IMR-90 (cell line): ENCODE data around the gene PPM1A. TPM values are rescaled to one million over a fixed set of nuclear protein-coding genes. Genes with fewer than 3 reads are reported as not detected.

Experiments
- ATAC-seq: fragments of 200-7000 bp; cut with Tn5 transposase; 2 replicates; pipeline ENCODE4 v1.9.1; 2020; ENCODE audit warnings: low read depth, mild to moderate bottlenecking, moderate library complexity
- BruUV-seq: library from RNA; stranded (reverse); fragments of 400-500 nt; replicated peaks from 2 replicates; lab custom pipeline; 2021; lab: Mats Ljungman, UMichigan
- CTCF ChIA-PET: fragments of 300-600 bp; formaldehyde crosslinking; extraction: SDS; loops from one replicate; lab custom pipeline; 2021; ENCODE audit warnings: antibody characterized with exemption; lab: Yijun Ruan, JAX
- POLR2A ChIA-PET: fragments of 300-600 bp; sonication (Branson Sonifier 250); formaldehyde crosslinking; loops from one replicate; lab custom pipeline; 2022; ENCODE audit warnings: antibody characterized with exemption; ENCODE audit not compliant: unreplicated experiment; lab: Charles Lee
- DNase-seq: peaks from one replicate; pipeline ENCODE4 v3.0.0; 2013
- H2AFZ ChIP-seq: replicated peaks from 2 replicates; pipeline ENCODE3; 2013; ENCODE audit warnings: low read length, mild to moderate bottlenecking; ENCODE audit not compliant: poor library complexity
- H2AK5ac ChIP-seq: 2 replicates; pipeline ENCODE4 v1.6.1; 2013; ENCODE audit warnings: low read depth, low read length, inconsistent platforms
- H2AK9ac ChIP-seq: replicated peaks from 2 replicates; pipeline ENCODE3; 2013; ENCODE audit warnings: mild to moderate bottlenecking, low read depth, low read length, moderate library complexity; ENCODE audit not compliant: poor library complexity
- H2BK120ac ChIP-seq: 2 replicates; pipeline ENCODE4 v1.6.1; 2013; ENCODE audit warnings: low read depth, low read length, inconsistent platforms
- H2BK15ac ChIP-seq: 3 replicates; pipeline ENCODE4 v1.6.1; 2013; ENCODE audit warnings: low read depth, low read length, inconsistent platforms
- H2BK20ac ChIP-seq: 2 replicates; pipeline ENCODE4 v1.6.1; 2013; ENCODE audit warnings: low read depth, mild to moderate bottlenecking, inconsistent platforms, low read length, moderate library complexity
- H2BK5ac ChIP-seq: 2 replicates; pipeline ENCODE4 v1.6.1; 2013; ENCODE audit warnings: mild to moderate bottlenecking, low read depth, low read length, inconsistent platforms; ENCODE audit not compliant: poor library complexity, severe bottlenecking
- H3K14ac ChIP-seq: replicated peaks from 2 replicates; pipeline ENCODE4 v1.6.1; 2013; ENCODE audit warnings: low read depth, low read length, inconsistent platforms
- H3K18ac ChIP-seq: 2 replicates; pipeline ENCODE4 v1.6.1; 2013; ENCODE audit warnings: low read depth, low read length, control low read depth
- H3K23ac ChIP-seq: 2 replicates; pipeline ENCODE4 v1.6.1; 2013; ENCODE audit warnings: low read depth, low read length, inconsistent platforms
- H3K27ac ChIP-seq: 2 replicates; pipeline ENCODE4 v1.5.1; 2013; ENCODE audit warnings: mild to moderate bottlenecking, control low read depth, low read length; ENCODE audit not compliant: insufficient read depth
- H3K27me3 ChIP-seq: 2 replicates; pipeline ENCODE4 v1.6.1; 2013; ENCODE audit warnings: low read length; ENCODE audit not compliant: control insufficient read depth, insufficient read depth
- H3K36me3 ChIP-seq: 2 replicates; pipeline ENCODE4 v1.6.1; 2013; ENCODE audit warnings: low read length, mixed read lengths; ENCODE audit not compliant: control insufficient read depth, insufficient read depth
- H3K4ac ChIP-seq: 2 replicates; pipeline ENCODE4 v1.6.1; 2013; ENCODE audit warnings: low read depth, low read length, inconsistent platforms
- H3K4me1 ChIP-seq: 2 replicates; pipeline ENCODE4 v1.6.1; 2013; ENCODE audit warnings: low read length, mixed read lengths; ENCODE audit not compliant: control insufficient read depth, insufficient read depth
- H3K4me2 ChIP-seq: 2 replicates; pipeline ENCODE4 v1.6.1; 2013; ENCODE audit warnings: low read depth, mild to moderate bottlenecking, control low read depth, low read length, moderate library complexity
- H3K4me3 ChIP-seq: 2 replicates; pipeline ENCODE4 v1.5.1; 2013; ENCODE audit warnings: low read depth, mild to moderate bottlenecking, control low read depth, low read length, moderate library complexity; ENCODE audit not compliant: insufficient read depth
- H3K56ac ChIP-seq: 2 replicates; pipeline ENCODE4 v1.6.1; 2013; ENCODE audit warnings: low read length, inconsistent platforms; ENCODE audit not compliant: insufficient read depth; ENCODE audit errors: extremely low read depth
- H3K79me1 ChIP-seq, 2 experiments: 2 replicates each; pipeline ENCODE4 v1.6.1; 2013; ENCODE audit warnings: low read length in 2 of 2, inconsistent platforms in 1 of 2, low read depth in 1 of 2
- H3K9ac ChIP-seq: 2 replicates; pipeline ENCODE4 v1.6.1; 2013; ENCODE audit warnings: low read depth, low read length, control low read depth
- H3K9me1 ChIP-seq: 2 replicates; pipeline ENCODE4 v1.6.1; 2013; ENCODE audit warnings: low read length, inconsistent platforms; ENCODE audit not compliant: insufficient read depth
- H3K9me3 ChIP-seq: 2 replicates; pipeline ENCODE4 v1.6.1; 2013; ENCODE audit warnings: low read length; ENCODE audit not compliant: control insufficient read depth, insufficient read depth
- H4K20me1 ChIP-seq: 2 replicates; pipeline ENCODE4 v1.6.1; 2013; ENCODE audit warnings: low read length, inconsistent platforms; ENCODE audit not compliant: insufficient read depth
- H4K5ac ChIP-seq: 2 replicates; pipeline ENCODE4 v1.6.1; 2013; ENCODE audit warnings: mild to moderate bottlenecking, low read depth, low read length, control low read depth
- H4K8ac ChIP-seq, 2 experiments: 2 replicates each; pipeline ENCODE4 v1.6.1; 2013; ENCODE audit warnings: low read depth in 2 of 2, low read length in 2 of 2, control low read depth in 1 of 2, inconsistent platforms in 1 of 2
- H4K91ac ChIP-seq: 2 replicates; pipeline ENCODE4 v1.6.1; 2013; ENCODE audit warnings: low read depth, low read length, inconsistent platforms; ENCODE audit not compliant: insufficient read depth
- BHLHE40 ChIP-seq: fragments of 150-350 bp; IDR thresholded peaks from 2 replicates; pipeline ENCODE4 v1.6.1; 2016; ENCODE audit warnings: mild to moderate bottlenecking, low read depth, low read length
- CEBPB ChIP-seq: IDR thresholded peaks from 2 replicates; pipeline ENCODE4 v1.6.1; 2012; ENCODE audit warnings: low read depth, low read length, improper control_type of control experiment
- CHD1 ChIP-seq: IDR thresholded peaks from 2 replicates; pipeline ENCODE4 v1.6.1; 2012; ENCODE audit warnings: low read depth, low read length, improper control_type of control experiment
- MAFK ChIP-seq: IDR thresholded peaks from 2 replicates; pipeline ENCODE4 v1.6.1; 2012; ENCODE audit warnings: low read depth, low read length, improper control_type of control experiment
- MAZ ChIP-seq: IDR thresholded peaks from 2 replicates; pipeline ENCODE4 v1.6.1; 2012; ENCODE audit warnings: low read depth, mild to moderate bottlenecking, low read length, improper control_type of control experiment, moderate library complexity, borderline replicate concordance
- NFE2L2 ChIP-seq: fragments of 150-350 bp; IDR thresholded peaks from 2 replicates; pipeline ENCODE4 v1.6.1; 2016; ENCODE audit warnings: low read depth, mild to moderate bottlenecking, low read length
- RCOR1 ChIP-seq: IDR thresholded peaks from 2 replicates; pipeline ENCODE4 v1.6.1; 2012; ENCODE audit warnings: mild to moderate bottlenecking, low read length, improper control_type of control experiment; ENCODE audit not compliant: insufficient replicate concordance
- RFX5 ChIP-seq: IDR thresholded peaks from 2 replicates; pipeline ENCODE4 v1.8.0; 2012; ENCODE audit warnings: low read depth, mild to moderate bottlenecking, low read length, moderate library complexity
- dilution Hi-C: fragments of 300-500 bp; cut with HindIII; formaldehyde crosslinking; loops from one replicate; pipeline ENCODE4 v1.14.3; 2018; ENCODE audit warnings: low sequenced_read_pairs; ENCODE audit not compliant: unreplicated experiment
- in situ Hi-C: fragments of 300-500 bp; cut with MboI; formaldehyde crosslinking; loops from 3 replicates; pipeline ENCODE4 v1.14.3; 2019; ENCODE audit warnings: low sequenced_read_pairs, inconsistent platforms, mixed read lengths
- intact Hi-C: fragments of 100-400 bp; cut with micrococcal nuclease; formaldehyde crosslinking; loops from 2 replicates; pipeline ENCODE4 v1.10.0; 2022
- polyA plus RNA-seq, 3 experiments: library from polyadenylated mRNA; depleted of rRNA; stranded (reverse); fragments of >200 nt; gene quantifications; 2 replicates each; pipeline ENCODE4 v1.2.3, GENCODE V29; 2012; ENCODE audit warnings: low replicate concordance in 1 of 3
- total RNA-seq: library from RNA; depleted of rRNA; stranded (reverse); fragments of >200 nt; gene quantifications from 2 replicates; pipeline ENCODE4 v1.2.3, GENCODE V29; 2012
- TF ChIP-seq, protein P1 (sequence below): fragments of 150-350 bp; IDR thresholded peaks from 2 replicates; pipeline ENCODE4 v1.6.1; 2017; ENCODE audit warnings: mild to moderate bottlenecking, antibody characterized with exemption, low read length, low read depth

The PPM1A gene
- total and polyA plus RNA-seq, 2 of the 4 experiments (the other 2 are of a cell fraction): 14.3 to 15.1 TPM

- intact Hi-C loops: no loop called here
- ATAC-seq: no peak
- CTCF ChIA-PET: no interaction called here
These were observed 25.4 kb downstream of the PPM1A start for GRCh38 chr14:60274448-60274847.

More at GRCh38 chr14:60274448-60274847, 25.4 kb downstream of the PPM1A start:
- H2AK9ac ChIP-seq: no peak overlapping the region
- H2BK15ac ChIP-seq: no peak overlapping the region
- BruUV-seq: no TSS peak
- no peak for TF ChIP-seq MAZ
- no peak for TF ChIP-seq CEBPB
- TF ChIP-seq, protein P1, sequence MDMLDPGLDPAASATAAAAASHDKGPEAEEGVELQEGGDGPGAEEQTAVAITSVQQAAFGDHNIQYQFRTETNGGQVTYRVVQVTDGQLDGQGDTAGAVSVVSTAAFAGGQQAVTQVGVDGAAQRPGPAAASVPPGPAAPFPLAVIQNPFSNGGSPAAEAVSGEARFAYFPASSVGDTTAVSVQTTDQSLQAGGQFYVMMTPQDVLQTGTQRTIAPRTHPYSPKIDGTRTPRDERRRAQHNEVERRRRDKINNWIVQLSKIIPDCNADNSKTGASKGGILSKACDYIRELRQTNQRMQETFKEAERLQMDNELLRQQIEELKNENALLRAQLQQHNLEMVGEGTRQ: no peak
- no peak for TF ChIP-seq NFE2L2
- TF ChIP-seq RFX5: no peak
- TF ChIP-seq RCOR1: no peak
- TF ChIP-seq CHD1: no peak
- TF ChIP-seq BHLHE40: no peak
- no peak for TF ChIP-seq MAFK
- no peak for DNase-seq
- dilution Hi-C loops (no loop called here), in situ Hi-C loops (no loop called here)
- H3K23ac ChIP-seq: no peak overlapping the region
- no peak overlapping the region for H2BK120ac ChIP-seq
- H3K18ac ChIP-seq: no peak overlapping the region
- no peak overlapping the region for H2BK5ac ChIP-seq
- no peak overlapping the region for H3K27ac ChIP-seq
- H3K36me3 ChIP-seq: 0 out of 2 replicates have a peak, but pooled peaks cover 2% of the 10 kb centered on the region
- H4K5ac ChIP-seq: no peak overlapping the region
- H2BK20ac ChIP-seq: no peak overlapping the region
- H3K79me1 ChIP-seq: peaks cover 30 to 56% of the 10 kb centered on the region in 2 experiments
- H2AFZ ChIP-seq: no peak overlapping the region
- no peak overlapping the region for H4K8ac ChIP-seq
- POLR2A ChIA-PET: no interaction called here
- no peak overlapping the region for H4K91ac ChIP-seq
- H2AK5ac ChIP-seq: no peak overlapping the region
- peaks cover 27% of the 10 kb centered on the region for H4K20me1 ChIP-seq
- no peak overlapping the region for H3K9ac ChIP-seq
- H3K27me3 ChIP-seq: no peaks in the 10 kb centered on the region
- peaks cover 3% of the 10 kb centered on the region; the same call in 1 of the 2 replicates for H3K9me1 ChIP-seq
- H3K4me2 ChIP-seq: no peak overlapping the region
- no peaks in the 10 kb centered on the region for H3K9me3 ChIP-seq
- no peak overlapping the region for H3K4me3 ChIP-seq
- H3K56ac ChIP-seq: no peak overlapping the region
- no peaks in the 10 kb centered on the region for H3K4me1 ChIP-seq
- no peak overlapping the region for H3K14ac ChIP-seq
- no peak overlapping the region for H3K4ac ChIP-seq
